Prostate gland (tissue), 2 donors: Measurements from ENCODE around the gene ATP2A2.

ENCODE experiments used
- POLR2A ChIP-seq: fragments of 450-650 bp; IDR thresholded peaks from one replicate; pipeline ENCODE4 v1.6.1; 2016; ENCODE audit warnings: antibody characterized with exemption, mild to moderate bottlenecking
- TF ChIP-seq, protein P1 (sequence below), 4 experiments: fragments of 200-600 bp in 2 of 4; fragments of 450-650 bp in 2 of 4; sonication (generic) in 2 of 4; IDR thresholded peaks; 1 replicate in 3 of 4; 2 replicates in 1 of 4; pipeline ENCODE4 v1.5.1; 2016 to 2019; ENCODE audit warnings: antibody characterized with exemption in 4 of 4, mild to moderate bottlenecking in 2 of 4, moderate library complexity in 2 of 4

DNA sequence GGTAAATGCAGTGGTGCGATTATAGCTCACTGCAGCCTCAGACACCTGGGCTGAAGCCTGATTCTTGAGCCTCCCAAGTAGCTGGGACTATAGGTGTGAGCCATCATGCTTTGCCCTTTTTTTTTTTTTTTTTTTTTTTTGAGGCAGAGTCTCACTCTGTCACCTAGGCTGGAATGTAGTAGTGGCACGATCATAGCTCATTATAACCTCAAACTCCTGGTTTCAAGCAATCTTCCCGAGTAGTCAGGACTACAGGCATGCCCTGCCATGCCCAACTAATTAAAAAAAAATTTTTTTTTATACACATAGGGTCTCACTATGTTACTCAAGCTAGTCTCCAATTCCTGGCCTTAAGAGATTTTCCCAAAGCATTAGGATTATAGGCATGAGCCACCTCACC, 6.9 kb downstream of the ATP2A2 start:
- TF ChIP-seq, protein P1, sequence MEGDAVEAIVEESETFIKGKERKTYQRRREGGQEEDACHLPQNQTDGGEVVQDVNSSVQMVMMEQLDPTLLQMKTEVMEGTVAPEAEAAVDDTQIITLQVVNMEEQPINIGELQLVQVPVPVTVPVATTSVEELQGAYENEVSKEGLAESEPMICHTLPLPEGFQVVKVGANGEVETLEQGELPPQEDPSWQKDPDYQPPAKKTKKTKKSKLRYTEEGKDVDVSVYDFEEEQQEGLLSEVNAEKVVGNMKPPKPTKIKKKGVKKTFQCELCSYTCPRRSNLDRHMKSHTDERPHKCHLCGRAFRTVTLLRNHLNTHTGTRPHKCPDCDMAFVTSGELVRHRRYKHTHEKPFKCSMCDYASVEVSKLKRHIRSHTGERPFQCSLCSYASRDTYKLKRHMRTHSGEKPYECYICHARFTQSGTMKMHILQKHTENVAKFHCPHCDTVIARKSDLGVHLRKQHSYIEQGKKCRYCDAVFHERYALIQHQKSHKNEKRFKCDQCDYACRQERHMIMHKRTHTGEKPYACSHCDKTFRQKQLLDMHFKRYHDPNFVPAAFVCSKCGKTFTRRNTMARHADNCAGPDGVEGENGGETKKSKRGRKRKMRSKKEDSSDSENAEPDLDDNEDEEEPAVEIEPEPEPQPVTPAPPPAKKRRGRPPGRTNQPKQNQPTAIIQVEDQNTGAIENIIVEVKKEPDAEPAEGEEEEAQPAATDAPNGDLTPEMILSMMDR (IDR thresholded peaks at IDR 0.05) = no peak
- TF ChIP-seq POLR2A = no peak
